Sigmoid colon (tissue), 4 donors: ENCODE results near the gene FBXL7.

Source experiments
- EP300 ChIP-seq, 4 donors: sonication (generic); formaldehyde crosslinking; IDR thresholded peaks; one replicate each; pipeline ENCODE4 v1.6.1; 2017; ENCODE audit warnings: antibody characterized with exemption in 4 of 4
- POLR2A ChIP-seq, 2 donors: fragments of 450-650 bp; IDR thresholded peaks; one replicate each; pipeline ENCODE4 v1.6.1; 2016; ENCODE audit warnings: antibody characterized with exemption in 2 of 2, mild to moderate bottlenecking in 2 of 2, moderate library complexity in 2 of 2
- TF ChIP-seq, protein P1 (sequence below), 4 experiments: fragments of 450-650 bp in 3 of 4; fragments of 200-600 bp in 1 of 4; IDR thresholded peaks; one replicate each; pipeline ENCODE4 v1.5.1; 2016 to 2019; ENCODE audit warnings: antibody characterized with exemption in 4 of 4, mild to moderate bottlenecking in 3 of 4, moderate library complexity in 2 of 4

GRCh38 chr5:15904899-15905830, 405.2 kb downstream of the FBXL7 start:
- TF ChIP-seq, protein P1, sequence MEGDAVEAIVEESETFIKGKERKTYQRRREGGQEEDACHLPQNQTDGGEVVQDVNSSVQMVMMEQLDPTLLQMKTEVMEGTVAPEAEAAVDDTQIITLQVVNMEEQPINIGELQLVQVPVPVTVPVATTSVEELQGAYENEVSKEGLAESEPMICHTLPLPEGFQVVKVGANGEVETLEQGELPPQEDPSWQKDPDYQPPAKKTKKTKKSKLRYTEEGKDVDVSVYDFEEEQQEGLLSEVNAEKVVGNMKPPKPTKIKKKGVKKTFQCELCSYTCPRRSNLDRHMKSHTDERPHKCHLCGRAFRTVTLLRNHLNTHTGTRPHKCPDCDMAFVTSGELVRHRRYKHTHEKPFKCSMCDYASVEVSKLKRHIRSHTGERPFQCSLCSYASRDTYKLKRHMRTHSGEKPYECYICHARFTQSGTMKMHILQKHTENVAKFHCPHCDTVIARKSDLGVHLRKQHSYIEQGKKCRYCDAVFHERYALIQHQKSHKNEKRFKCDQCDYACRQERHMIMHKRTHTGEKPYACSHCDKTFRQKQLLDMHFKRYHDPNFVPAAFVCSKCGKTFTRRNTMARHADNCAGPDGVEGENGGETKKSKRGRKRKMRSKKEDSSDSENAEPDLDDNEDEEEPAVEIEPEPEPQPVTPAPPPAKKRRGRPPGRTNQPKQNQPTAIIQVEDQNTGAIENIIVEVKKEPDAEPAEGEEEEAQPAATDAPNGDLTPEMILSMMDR (IDR thresholded peaks at IDR 0.05), result no peak
- TF ChIP-seq EP300 (IDR thresholded peaks at IDR 0.05) (no peak), POLR2A (IDR thresholded peaks at IDR 0.05) (no peak)
